H1 (cell line): ENCODE results near the gene KRTAP10-8. TPM values are rescaled to one million over a fixed set of nuclear protein-coding genes. Genes with fewer than 3 reads are reported as not detected.

ENCODE experiments used
- FOSL1 ChIP-seq: IDR thresholded peaks from 2 replicates; pipeline ENCODE4 v1.6.1; 2011; ENCODE audit warnings: mild to moderate bottlenecking, low read depth, low read length, moderate library complexity; ENCODE audit not compliant: insufficient read depth
- RAD21 ChIP-seq, 2 experiments: IDR thresholded peaks in 1 of 2; conservative IDR thresholded peaks in 1 of 2; 2 replicates each; pipeline ENCODE4 v1.6.1; 2011; ENCODE audit warnings: low read depth in 2 of 2, low read length in 2 of 2, improper control_type of control experiment in 1 of 2, inconsistent platforms in 1 of 2, mild to moderate bottlenecking in 1 of 2, moderate library complexity in 1 of 2
- YY1 ChIP-seq: IDR thresholded peaks from 2 replicates; pipeline ENCODE4 v1.6.1; 2011; ENCODE audit warnings: low read depth, mild to moderate bottlenecking, low read length
- polyA plus RNA-seq, 7 experiments: library from polyadenylated mRNA; depleted of rRNA in 3 of 7; stranded (reverse) in 5 of 7; unstranded in 2 of 7; fragments of >200 nt in 5 of 7; fragments of 200-250 nt in 2 of 7; gene quantifications; 1 replicate in 5 of 7; 2 replicates in 1 of 7; 4 replicates in 1 of 7; pipeline versions ENCODE4 v1.2.1 to v1.2.3, GENCODE V29; 2011 to 2013; ENCODE audit warnings: missing spikeins in 2 of 7, mixed read lengths in 2 of 7
- total RNA-seq: library from RNA; stranded (reverse); fragmentation: NEBNext Ultra II Directional; extraction: Animal tissue kit (Norgen Biotek cat#: 25700); gene quantifications from 2 replicates; pipeline ENCODE4 v1.2.1, GENCODE V29; 2021
- TF ChIP-seq, protein P1 (sequence below): fragments of 300-600 bp; sonication (generic); IDR thresholded peaks from 2 replicates; pipeline ENCODE4 v1.7.1; 2012; ENCODE audit warnings: low read length, moderate library complexity, mild to moderate bottlenecking, inconsistent platforms; ENCODE audit not compliant: insufficient replicate concordance

The KRTAP10-8 gene
- total and polyA plus RNA-seq, 2 of the 8 experiments (the other 6 are each of a cell fraction or from before 2014, with no cell fraction given): not detected

DNA sequence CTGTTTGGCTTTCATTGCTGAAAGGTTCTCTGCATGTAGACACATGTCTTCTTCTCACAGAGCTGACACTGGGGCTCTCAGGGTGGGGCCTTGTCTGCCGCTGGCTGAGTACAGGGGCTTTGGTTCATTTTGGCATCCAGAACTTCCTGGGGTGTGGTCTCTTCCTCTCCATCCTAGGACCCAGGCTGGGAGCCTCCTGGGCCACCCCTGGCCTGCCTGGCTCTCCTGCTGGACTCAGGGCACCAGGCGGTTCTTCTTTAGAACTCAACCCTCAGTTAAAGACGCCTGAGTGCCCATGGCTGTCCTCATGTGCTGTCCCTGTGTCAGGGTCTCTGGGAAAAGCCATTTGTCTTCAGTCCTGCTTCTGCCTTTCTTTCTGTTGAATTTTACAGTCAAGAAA lies 26.0 kb upstream of the KRTAP10-8 start (continued):
- TF ChIP-seq FOSL1 (no peak), RAD21 (IDR thresholded peaks at IDR 0.05 in 1 of 2, conservative IDR thresholded peaks at IDR 0.05 in 1 of 2; ENCODE audit: low read depth in 2 of 2, low read length in 2 of 2) (no peak), YY1 (no peak)
- TF ChIP-seq, protein P1, sequence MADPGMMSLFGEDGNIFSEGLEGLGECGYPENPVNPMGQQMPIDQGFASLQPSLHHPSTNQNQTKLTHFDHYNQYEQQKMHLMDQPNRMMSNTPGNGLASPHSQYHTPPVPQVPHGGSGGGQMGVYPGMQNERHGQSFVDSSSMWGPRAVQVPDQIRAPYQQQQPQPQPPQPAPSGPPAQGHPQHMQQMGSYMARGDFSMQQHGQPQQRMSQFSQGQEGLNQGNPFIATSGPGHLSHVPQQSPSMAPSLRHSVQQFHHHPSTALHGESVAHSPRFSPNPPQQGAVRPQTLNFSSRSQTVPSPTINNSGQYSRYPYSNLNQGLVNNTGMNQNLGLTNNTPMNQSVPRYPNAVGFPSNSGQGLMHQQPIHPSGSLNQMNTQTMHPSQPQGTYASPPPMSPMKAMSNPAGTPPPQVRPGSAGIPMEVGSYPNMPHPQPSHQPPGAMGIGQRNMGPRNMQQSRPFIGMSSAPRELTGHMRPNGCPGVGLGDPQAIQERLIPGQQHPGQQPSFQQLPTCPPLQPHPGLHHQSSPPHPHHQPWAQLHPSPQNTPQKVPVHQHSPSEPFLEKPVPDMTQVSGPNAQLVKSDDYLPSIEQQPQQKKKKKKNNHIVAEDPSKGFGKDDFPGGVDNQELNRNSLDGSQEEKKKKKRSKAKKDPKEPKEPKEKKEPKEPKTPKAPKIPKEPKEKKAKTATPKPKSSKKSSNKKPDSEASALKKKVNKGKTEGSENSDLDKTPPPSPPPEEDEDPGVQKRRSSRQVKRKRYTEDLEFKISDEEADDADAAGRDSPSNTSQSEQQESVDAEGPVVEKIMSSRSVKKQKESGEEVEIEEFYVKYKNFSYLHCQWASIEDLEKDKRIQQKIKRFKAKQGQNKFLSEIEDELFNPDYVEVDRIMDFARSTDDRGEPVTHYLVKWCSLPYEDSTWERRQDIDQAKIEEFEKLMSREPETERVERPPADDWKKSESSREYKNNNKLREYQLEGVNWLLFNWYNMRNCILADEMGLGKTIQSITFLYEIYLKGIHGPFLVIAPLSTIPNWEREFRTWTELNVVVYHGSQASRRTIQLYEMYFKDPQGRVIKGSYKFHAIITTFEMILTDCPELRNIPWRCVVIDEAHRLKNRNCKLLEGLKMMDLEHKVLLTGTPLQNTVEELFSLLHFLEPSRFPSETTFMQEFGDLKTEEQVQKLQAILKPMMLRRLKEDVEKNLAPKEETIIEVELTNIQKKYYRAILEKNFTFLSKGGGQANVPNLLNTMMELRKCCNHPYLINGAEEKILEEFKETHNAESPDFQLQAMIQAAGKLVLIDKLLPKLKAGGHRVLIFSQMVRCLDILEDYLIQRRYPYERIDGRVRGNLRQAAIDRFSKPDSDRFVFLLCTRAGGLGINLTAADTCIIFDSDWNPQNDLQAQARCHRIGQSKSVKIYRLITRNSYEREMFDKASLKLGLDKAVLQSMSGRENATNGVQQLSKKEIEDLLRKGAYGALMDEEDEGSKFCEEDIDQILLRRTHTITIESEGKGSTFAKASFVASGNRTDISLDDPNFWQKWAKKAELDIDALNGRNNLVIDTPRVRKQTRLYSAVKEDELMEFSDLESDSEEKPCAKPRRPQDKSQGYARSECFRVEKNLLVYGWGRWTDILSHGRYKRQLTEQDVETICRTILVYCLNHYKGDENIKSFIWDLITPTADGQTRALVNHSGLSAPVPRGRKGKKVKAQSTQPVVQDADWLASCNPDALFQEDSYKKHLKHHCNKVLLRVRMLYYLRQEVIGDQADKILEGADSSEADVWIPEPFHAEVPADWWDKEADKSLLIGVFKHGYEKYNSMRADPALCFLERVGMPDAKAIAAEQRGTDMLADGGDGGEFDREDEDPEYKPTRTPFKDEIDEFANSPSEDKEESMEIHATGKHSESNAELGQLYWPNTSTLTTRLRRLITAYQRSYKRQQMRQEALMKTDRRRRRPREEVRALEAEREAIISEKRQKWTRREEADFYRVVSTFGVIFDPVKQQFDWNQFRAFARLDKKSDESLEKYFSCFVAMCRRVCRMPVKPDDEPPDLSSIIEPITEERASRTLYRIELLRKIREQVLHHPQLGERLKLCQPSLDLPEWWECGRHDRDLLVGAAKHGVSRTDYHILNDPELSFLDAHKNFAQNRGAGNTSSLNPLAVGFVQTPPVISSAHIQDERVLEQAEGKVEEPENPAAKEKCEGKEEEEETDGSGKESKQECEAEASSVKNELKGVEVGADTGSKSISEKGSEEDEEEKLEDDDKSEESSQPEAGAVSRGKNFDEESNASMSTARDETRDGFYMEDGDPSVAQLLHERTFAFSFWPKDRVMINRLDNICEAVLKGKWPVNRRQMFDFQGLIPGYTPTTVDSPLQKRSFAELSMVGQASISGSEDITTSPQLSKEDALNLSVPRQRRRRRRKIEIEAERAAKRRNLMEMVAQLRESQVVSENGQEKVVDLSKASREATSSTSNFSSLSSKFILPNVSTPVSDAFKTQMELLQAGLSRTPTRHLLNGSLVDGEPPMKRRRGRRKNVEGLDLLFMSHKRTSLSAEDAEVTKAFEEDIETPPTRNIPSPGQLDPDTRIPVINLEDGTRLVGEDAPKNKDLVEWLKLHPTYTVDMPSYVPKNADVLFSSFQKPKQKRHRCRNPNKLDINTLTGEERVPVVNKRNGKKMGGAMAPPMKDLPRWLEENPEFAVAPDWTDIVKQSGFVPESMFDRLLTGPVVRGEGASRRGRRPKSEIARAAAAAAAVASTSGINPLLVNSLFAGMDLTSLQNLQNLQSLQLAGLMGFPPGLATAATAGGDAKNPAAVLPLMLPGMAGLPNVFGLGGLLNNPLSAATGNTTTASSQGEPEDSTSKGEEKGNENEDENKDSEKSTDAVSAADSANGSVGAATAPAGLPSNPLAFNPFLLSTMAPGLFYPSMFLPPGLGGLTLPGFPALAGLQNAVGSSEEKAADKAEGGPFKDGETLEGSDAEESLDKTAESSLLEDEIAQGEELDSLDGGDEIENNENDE: no peak
